NCI-H226 (cell line): ENCODE results near the gene PTPN2.
"Not testable (repeated sequence)": the region's sequence is repeated elsewhere in the genome, so short reads cannot be mapped to it uniquely, and the experiment has no call there.

Source experiments
- DNase-seq: peaks from one replicate; pipeline ENCODE4 v3.0.0-alpha.2; 2015

The PTPN2 gene

DNA sequence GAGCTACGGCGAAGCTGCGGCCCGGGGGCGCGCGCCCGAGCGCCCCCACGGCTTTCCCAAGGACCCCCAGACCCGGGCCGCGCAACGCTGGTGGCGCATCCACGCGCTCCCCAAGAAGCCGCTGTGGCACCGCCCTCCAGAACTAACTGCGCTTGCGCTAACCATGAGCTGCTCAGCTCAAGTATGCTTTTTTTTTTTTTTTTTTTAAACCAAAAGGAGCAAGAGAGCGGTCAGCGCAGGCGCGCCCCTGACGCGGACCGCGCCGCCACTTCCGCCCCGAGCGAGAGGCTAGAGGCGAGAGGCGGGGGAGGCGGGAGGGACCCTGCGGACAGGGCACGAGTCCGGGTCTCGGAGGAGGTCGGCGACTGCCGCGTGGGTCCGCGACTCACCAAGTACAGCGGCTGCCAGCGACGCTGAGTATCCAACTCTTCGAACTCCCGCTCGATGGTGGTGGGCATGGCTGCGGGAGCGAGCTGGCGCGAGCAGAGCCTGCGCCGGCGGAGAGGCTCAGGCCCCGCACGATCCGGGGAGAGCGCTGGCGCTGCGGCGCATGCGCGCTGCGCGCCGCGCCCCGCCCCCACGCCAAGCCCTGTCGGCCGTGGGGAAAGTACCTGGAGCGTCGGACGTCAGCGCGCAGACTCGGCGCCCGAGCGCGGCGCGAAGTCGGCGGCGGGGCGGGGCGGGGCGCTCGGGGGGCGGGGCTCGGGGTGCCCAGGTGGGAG lies at the start of gene PTPN2:
Gene PTPN2, minus strand, starts transcription at position 554 of the 722 bp plus-strand sequence. Its CDS starts 96 bp downstream, at position 458.
- DNase-seq = peak; percentile 88

DNA sequence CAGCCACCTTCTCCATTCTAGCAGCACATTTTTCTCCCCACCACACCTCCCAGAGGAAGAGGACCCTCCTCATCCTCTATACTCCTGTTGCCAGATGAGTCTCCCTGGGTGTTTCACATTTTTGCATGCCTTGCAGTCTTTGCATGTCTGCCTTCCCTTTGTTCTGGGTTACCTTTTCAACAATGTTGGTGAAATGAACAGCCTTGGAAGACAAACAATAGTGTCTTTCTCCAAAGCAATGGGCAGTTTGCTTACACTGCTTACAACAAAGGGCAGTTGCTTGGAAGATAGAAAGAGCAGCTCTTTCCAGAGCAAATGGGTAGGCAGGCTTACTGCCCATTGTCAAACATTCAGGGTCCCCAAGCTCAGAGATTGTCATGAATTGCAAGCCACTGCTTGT lies 49.3 kb upstream of the PTPN2 start:
- no peak for DNase-seq

GRCh38 chr18:12930908-12931307 lies 46.9 kb upstream of the PTPN2 start:
- DNase-seq = no peak

DNA sequence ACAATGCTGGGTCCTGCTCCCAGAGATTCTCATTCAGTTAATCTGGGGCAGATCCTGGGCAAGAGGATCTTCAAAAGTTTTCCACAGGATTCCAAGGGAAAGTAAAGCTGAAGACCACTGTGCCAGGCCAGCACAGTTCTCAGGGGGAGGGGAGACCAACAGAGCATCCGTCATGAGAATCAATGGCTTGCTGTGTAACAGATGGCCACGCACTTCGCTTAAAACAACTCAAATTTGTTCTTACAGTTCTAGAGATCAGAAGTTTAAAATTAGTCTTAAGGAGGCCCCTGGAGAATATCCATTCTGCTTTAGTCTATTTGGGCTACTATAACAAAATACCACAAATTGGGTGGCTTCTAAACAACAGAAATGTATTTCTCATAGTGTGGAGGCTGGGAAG lies 46.3 kb upstream of the PTPN2 start:
- no peak for DNase-seq

- DNase-seq = no peak
Observed at GRCh38 chr18:12929477-12930083, 45.5 kb upstream of the PTPN2 start.

DNA sequence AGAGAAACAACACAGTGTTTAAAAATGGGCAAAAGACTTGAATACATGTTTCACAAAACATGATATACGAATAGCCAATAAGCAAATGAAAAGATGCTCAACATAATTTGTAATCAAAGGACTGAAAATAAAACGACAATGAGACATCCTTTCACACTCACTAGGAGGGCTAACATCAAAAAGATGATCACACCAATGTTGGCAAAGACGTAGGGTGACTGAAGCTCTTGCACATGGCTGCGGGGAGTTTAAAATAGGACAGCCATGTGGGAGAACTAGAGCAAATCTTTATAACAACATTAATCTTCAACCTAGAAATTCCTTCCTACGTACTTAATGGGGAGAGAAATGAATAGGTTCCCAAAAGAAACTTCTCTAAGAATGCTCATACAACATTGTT lies 44.6 kb upstream of the PTPN2 start:
- no peak for DNase-seq

DNA sequence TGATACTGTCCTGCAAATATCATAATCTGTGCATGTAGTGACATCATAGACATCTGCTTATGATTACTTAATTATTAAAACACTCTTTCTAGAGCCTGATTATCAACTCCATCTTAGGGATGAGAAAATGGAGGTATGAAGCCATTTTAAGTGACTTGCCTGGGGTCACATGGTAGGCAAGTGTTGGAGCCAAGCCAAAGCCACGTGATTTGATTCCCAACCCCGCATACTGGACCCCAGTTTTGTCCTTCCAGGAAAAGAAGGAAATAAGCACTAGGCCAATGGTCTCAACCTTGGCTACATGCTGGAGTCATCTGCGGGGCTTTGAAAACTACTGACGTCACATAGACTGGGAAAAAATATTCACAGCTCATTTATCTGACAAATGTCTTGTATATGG lies 44.2 kb upstream of the PTPN2 start:
- DNase-seq = no peak

- no peak for DNase-seq
Observed at GRCh38 chr18:12924616-12925015, 40.6 kb upstream of the PTPN2 start.

- no peak for DNase-seq
Observed at GRCh38 chr18:12922266-12922665, 38.2 kb upstream of the PTPN2 start.

- DNase-seq = no peak
Observed at GRCh38 chr18:12921178-12921577, 37.1 kb upstream of the PTPN2 start.

DNA sequence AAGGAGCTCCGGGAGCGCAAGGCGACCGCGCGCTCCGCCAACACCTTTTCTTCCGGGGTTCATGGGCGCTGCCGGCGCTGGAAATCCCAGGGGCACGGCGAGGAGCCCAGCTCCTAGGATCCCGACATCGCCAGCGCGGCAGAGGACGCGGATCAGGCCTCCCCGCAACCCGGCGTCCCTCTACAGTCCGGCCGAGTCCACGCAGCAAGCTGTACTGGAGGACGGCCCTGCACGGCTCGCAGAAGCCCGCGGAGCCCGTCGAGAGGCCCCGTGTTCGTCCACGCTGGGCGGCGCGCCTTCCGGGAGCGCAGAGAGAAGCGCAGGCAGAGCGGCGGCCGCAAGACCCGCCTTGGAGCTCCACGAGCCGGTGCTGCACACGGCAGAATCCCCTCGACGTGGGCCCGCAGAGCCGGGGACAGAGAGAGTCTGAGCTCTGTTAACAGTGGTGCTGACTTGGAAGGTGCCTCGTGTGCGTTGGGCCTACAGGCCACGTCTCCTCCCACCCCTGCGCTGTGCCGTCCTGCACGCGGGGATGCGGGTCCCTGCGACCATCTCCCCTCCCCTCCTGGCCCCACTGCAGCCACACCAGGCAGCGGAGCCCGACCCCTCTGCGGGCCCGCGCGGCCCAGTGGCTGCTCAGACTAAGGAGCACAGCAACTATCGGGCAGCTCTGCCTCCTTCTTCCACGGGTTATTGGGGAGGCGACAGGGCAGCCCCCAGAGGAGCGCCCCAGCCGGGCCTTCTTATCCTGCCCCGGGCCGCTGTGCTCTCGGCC lies 28.1 kb upstream of the PTPN2 start:
- no peak for DNase-seq

- DNase-seq = no peak
Observed at GRCh38 chr18:12911025-12911928, 27.2 kb upstream of the PTPN2 start.

- DNase-seq = no peak
Observed at GRCh38 chr18:12908706-12909105, 24.7 kb upstream of the PTPN2 start.

DNA sequence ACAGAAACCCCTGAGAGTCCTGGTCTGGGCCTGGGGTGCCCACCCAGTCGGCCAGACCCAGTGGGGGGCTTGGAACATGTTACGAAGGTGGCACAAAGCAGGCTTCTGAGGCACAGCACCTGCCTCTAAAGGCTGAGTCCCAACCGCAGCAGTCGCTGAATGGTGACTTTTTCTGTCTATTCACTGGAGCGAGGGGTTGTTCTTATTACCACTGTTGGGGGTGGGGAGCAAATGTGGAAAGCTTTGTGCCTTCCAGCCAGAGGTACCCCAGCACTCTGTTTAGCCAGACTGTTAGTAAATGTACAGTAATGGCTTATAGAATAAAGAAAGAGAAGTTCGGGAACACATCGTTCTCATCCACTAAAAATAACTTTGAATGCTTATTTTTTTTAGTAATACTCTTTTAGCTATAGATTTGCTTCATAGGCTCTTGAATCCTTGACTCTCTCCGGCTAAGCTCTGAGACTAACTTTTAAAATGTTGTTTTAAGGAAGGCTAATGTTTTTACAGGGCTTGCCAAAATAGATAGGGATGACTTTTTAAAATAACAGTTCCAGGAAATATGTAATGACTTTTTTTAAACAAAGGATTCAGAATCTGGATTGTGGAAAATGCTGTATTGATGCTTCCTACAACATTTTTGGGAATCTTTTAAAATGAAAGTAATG lies 23.4 kb upstream of the PTPN2 start:
- no peak for DNase-seq

DNA sequence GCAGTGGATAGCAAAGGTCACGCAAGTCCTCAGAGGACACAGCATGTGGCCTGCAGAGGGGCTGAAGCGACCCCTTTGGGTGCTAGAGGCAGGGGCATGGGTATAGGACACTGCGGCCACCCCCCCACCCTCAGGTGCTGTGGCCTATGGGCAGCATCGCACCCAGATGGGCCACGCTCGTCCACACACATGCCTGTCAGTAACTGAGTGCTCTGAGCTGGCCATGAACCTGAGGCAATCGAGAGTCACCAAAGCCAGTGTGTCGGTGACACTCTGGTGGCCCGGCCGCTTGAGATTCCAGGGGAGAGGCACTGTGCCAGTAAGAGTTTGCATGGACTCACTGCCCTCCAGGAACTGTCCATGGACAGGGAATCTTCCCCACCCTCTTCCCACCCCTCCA lies 22.7 kb upstream of the PTPN2 start:
- DNase-seq = no peak

DNA sequence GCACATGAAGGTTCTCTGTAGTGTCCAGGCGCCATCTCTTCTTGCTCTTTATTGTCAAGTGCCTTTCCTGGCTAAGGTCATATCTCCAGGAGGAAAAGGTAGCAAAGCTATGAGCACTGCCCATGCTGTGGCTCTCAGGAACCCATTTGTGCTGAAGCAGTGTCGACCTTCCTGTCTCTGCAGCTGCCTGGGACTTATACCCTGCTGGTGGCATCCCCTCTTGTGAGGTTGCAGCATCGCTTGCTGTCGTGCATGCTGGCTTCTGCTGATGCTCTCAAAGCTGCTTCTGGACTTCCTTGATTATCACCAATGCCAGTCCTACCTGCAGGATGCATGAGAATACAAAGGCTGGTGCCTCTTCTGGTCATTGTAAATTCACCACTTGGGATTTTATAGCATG lies 22.1 kb upstream of the PTPN2 start:
- no peak for DNase-seq

DNA sequence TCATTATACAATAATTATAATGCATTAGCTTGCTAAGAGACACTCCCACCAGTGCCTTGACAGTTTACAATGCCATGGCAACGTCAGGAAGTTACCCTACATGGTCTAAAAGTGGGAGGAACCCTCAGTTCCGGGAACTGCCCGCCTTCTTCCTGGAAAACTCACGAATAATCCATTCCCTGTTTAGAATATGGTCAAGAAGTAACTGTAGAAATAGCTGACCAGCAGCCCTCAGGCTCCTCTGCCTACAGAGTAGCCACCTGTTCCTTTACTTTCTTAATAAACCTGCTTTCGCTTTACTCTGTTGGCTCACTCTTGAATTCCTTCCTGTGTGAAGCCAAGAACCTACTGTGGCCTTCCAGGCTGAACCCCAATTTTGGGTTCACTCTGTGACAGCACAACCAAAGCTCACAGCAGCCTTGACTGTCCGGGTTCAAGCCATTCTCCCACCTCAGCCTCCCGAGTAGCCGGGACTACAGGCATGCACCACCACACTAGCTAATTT lies 20.0 kb upstream of the PTPN2 start:
- peak; percentile 22 for DNase-seq

GRCh38 chr18:12901208-12901607 lies 17.2 kb upstream of the PTPN2 start:
- DNase-seq = not testable (repeated sequence)

GRCh38 chr18:12896784-12897333 lies 12.8 kb upstream of the PTPN2 start:
- not testable (repeated sequence) for DNase-seq

GRCh38 chr18:12895626-12896025 lies 11.6 kb upstream of the PTPN2 start:
- no peak for DNase-seq

DNA sequence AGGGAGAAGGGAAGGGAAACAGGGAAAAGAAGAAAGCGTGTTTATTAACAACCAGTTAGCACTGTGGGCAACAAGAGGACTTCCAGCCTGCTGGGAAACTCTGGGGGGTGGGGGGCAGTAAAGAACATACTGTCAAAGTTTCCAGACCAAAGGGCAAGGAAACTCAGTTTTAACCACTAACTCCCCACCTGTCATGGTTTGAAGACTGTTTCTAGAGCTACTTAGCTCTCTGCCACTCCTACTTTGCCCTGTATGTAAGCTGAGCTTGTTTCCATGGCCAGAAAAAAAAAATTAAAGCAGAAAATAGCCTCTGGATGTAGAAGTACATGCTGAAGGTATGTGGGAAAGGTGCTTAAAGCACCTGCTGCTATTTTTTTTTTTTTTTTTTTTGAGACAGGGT lies 11.0 kb upstream of the PTPN2 start:
- DNase-seq = no peak

DNA sequence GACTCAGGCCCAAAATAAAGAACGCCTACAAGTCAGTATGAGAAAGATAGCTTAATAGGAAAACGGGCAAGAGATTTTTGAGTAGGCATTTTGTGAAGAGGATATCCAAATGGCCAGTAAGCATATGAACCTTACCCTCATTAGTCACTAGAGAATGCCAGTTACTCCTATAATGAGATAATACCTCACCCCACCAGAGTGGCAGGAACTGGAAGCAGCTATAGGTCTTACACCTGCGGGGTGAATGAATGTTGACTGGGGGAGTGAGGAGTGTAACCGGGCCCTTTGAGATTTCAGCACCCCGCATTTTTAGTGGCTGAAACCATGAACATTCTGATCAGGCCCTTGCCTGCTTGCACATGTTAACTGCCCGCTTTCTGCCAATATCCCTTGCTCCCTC lies 7.5 kb upstream of the PTPN2 start:
- no peak for DNase-seq
